ENCODE results near the gene CDS2. TPM values are rescaled to one million over a fixed set of nuclear protein-coding genes. Genes with fewer than 3 reads are reported as not detected.

CDS2 gene
- total RNA-seq, 1 donor from 2014 or later, result 41.4 TPM

GRCh38 chr20:5153152-5153467 is 26.3 kb downstream of the CDS2 start:
- H3K27ac ChIP-seq, result no peak overlapping the region
- H3K36me3 ChIP-seq, result no peaks in the 10 kb centered on the region
- H3K4me3 ChIP-seq, result no peak overlapping the region
- peaks cover 13 to 47% of the 10 kb centered on the region in 2 donors for H3K4me1 ChIP-seq
- H3K27me3 ChIP-seq, result no peaks in the 10 kb centered on the region
- no peaks in the 10 kb centered on the region for H3K9me3 ChIP-seq
- no peak for TF ChIP-seq CTCF (IDR thresholded peaks at IDR 0.05)
- intact Hi-C loops (cut with DNase I), result no loop called here
- no peak for DNase-seq (ENCODE audit: low spot score in 2 of 2)

- no peaks in the 10 kb centered on the region for H3K27me3 ChIP-seq
- no peak overlapping the region for H3K4me3 ChIP-seq
- peaks cover 13 to 47% of the 10 kb centered on the region in 2 donors for H3K4me1 ChIP-seq
- TF ChIP-seq CTCF (IDR thresholded peaks at IDR 0.05), result no peak
- H3K36me3 ChIP-seq, result no peaks in the 10 kb centered on the region
- no peak for DNase-seq (ENCODE audit: low spot score in 2 of 2)
- intact Hi-C loops (cut with DNase I), result no loop called here
- no peaks in the 10 kb centered on the region for H3K9me3 ChIP-seq
- H3K27ac ChIP-seq, result peak overlapping the region in 1 of 2 donors; percentile 19
Measured at GRCh38 chr20:5153612-5154542, 27.1 kb downstream of the CDS2 start.

DNA sequence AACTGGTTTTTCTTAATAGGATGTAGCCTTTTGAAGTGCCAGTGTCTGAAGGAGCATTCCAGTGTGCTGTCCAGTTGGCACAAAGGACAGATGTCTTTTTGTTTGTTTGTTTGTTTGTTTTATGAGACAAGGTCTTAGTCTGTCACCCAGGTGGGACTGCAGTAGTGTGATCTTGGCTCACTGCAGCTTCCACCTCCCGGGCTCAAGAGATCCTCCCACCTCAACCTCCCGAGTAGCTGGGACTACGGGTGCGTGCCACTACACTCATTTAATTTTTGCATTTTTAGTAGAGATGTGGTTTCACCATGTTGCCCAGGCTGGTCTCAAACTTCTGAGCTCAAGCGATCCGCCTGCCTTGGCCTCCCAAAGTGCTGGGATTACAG is 27.7 kb downstream of the CDS2 start:
- Histone ChIP-seq H3K36me3 (no peaks in the 10 kb centered on the region), H3K27ac (no peak overlapping the region), H3K4me3 (no peak overlapping the region), H3K27me3 (no peaks in the 10 kb centered on the region), H3K9me3 (no peaks in the 10 kb centered on the region), H3K4me1 (peaks cover 13 to 43% of the 10 kb centered on the region in 2 donors)
- DNase-seq (ENCODE audit: low spot score in 2 of 2), result no peak
- TF ChIP-seq CTCF (IDR thresholded peaks at IDR 0.05), result no peak
- intact Hi-C loops (cut with DNase I), result no loop called here

- Histone ChIP-seq H3K4me3 (no peak overlapping the region), H3K9me3 (no peaks in the 10 kb centered on the region), H3K36me3 (no peaks in the 10 kb centered on the region), H3K27me3 (no peaks in the 10 kb centered on the region), H3K4me1 (peaks cover 8 to 35% of the 10 kb centered on the region in 2 donors), H3K27ac (no peak overlapping the region)
- intact Hi-C loops (cut with DNase I), result no loop called here
- TF ChIP-seq CTCF (IDR thresholded peaks at IDR 0.05), result no peak
- DNase-seq (ENCODE audit: low spot score in 2 of 2), result no peak
Measured at GRCh38 chr20:5155404-5155803, 28.6 kb downstream of the CDS2 start.

DNA sequence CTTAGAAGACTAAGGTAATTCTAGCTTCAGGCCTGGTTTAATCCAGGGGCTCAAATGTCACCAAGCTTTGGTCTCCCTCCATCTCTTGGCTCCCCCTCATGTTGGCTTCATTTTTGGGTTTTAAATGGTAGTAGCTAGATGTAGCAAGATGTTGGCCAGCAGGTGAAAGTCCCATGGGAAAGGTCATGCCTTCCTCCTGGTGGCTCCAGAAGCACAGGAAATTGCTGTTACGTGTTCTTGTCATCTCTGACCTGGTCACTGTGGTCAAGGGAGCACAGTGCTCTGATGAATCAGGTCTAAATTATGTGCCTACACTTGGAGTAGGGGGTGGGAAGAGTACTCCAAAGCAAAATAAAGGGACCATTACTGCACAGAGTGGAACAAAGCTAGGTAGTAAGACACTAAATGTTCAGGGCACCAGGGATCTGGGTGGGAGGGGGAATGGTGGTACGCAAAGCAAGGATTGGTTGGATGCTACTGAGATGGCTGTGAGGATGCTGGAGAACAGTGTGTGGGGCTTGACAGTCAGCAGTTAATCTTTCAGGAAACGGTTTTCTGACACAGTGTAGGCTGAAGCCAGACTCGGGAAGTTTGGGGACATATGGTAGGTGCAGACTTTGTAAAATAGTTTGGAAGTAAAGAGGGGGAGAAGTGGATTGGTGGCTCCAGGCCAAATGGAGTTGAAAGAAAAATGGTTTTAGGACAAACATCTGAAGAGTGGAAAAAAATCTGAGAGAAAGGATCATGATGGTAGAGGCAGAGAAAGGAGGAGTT is 30.1 kb downstream of the CDS2 start:
- no peak for DNase-seq (ENCODE audit: low spot score in 2 of 2)
- Histone ChIP-seq H3K27ac (peak overlapping the region; percentile 35 to 54), H3K36me3 (no peaks in the 10 kb centered on the region), H3K4me3 (no peak overlapping the region), H3K27me3 (no peaks in the 10 kb centered on the region), H3K9me3 (no peaks in the 10 kb centered on the region), H3K4me1 (peaks cover 4 to 26% of the 10 kb centered on the region in 2 donors)
- no peak for TF ChIP-seq CTCF (IDR thresholded peaks at IDR 0.05)
- intact Hi-C loops (cut with DNase I), result no loop called here

Data from ascending aorta (tissue), 2 donors.